GM12878 (cell line): Measurements from ENCODE around the gene OGFR. TPM values are rescaled to one million over a fixed set of nuclear protein-coding genes. Genes with fewer than 3 reads are reported as not detected.

Experiments used
- ATF2 ChIP-seq: IDR thresholded peaks from 2 replicates; pipeline ENCODE4 v1.6.1; 2012; ENCODE audit warnings: low read length, inconsistent platforms
- BRCA1 ChIP-seq: IDR thresholded peaks from 2 replicates; pipeline ENCODE4 v1.6.1; 2011; ENCODE audit warnings: low read depth, low read length, improper control_type of control experiment
- E2F4 ChIP-seq: IDR thresholded peaks from 2 replicates; pipeline ENCODE4 v1.6.1; 2012; ENCODE audit warnings: low read depth, low read length, improper control_type of control experiment
- IKZF1 ChIP-seq: fragments of 450-650 bp; conservative IDR thresholded peaks from 2 replicates; pipeline ENCODE4 v1.6.1; 2017; ENCODE audit warnings: antibody characterized with exemption, mild to moderate bottlenecking
- KLF5 ChIP-seq: fragments of 450-650 bp; IDR thresholded peaks from 2 replicates; pipeline ENCODE4 v1.6.1; 2014; ENCODE audit warnings: mild to moderate bottlenecking; ENCODE audit not compliant: partially characterized antibody
- MTA3 ChIP-seq: IDR thresholded peaks from 2 replicates; pipeline ENCODE4 v1.6.1; 2012; ENCODE audit warnings: low read length, inconsistent platforms, borderline replicate concordance
- MXI1 ChIP-seq: fragments of 150-350 bp; IDR thresholded peaks from 2 replicates; pipeline ENCODE4 v1.6.1; 2011; ENCODE audit warnings: low read depth, mild to moderate bottlenecking, inconsistent platforms, low read length, improper control_type of control experiment
- NFXL1 ChIP-seq: fragments of 450-650 bp; IDR thresholded peaks from 2 replicates; pipeline ENCODE4 v1.6.1; 2017; ENCODE audit warnings: antibody characterized with exemption, mild to moderate bottlenecking, borderline replicate concordance
- NR2C1 ChIP-seq: fragments of 450-650 bp; IDR thresholded peaks from 2 replicates; pipeline ENCODE4 v1.6.1; 2017; ENCODE audit warnings: antibody characterized with exemption, mild to moderate bottlenecking, moderate library complexity
- NR2F1 ChIP-seq: fragments of 450-650 bp; conservative IDR thresholded peaks from 2 replicates; pipeline ENCODE4 v1.6.1; 2017; ENCODE audit warnings: mild to moderate bottlenecking
- RELA ChIP-seq: fragments of 450-650 bp; IDR thresholded peaks from 2 replicates; pipeline ENCODE4 v1.8.0; 2014; ENCODE audit warnings: borderline replicate concordance; ENCODE audit not compliant: partially characterized antibody
- SKIL ChIP-seq: fragments of 450-650 bp; IDR thresholded peaks from 2 replicates; pipeline ENCODE4 v1.6.1; 2017; ENCODE audit warnings: mild to moderate bottlenecking, low read depth, inconsistent platforms; ENCODE audit not compliant: poor library complexity, severe bottlenecking
- SMAD1 ChIP-seq: fragments of 450-650 bp; IDR thresholded peaks from 2 replicates; pipeline ENCODE4 v1.6.1; 2018; ENCODE audit warnings: mild to moderate bottlenecking, low read depth; ENCODE audit not compliant: partially characterized antibody
- SMARCA5 ChIP-seq: fragments of 450-650 bp; IDR thresholded peaks from 2 replicates; pipeline ENCODE4 v1.6.1; 2017; ENCODE audit warnings: mild to moderate bottlenecking
- SRF ChIP-seq, 2 experiments: IDR thresholded peaks; 2 replicates each; pipeline ENCODE4 v1.6.1; 2011; ENCODE audit warnings: low read depth in 2 of 2, low read length in 2 of 2, mild to moderate bottlenecking in 1 of 2, moderate library complexity in 1 of 2
- TARDBP ChIP-seq: IDR thresholded peaks from 2 replicates; pipeline ENCODE4 v1.6.1; 2016; ENCODE audit warnings: borderline replicate concordance
- ZBTB33 ChIP-seq: fragments of 450-650 bp; IDR thresholded peaks from 2 replicates; pipeline ENCODE4 v1.6.1; 2017; ENCODE audit warnings: mild to moderate bottlenecking
- ZNF687 ChIP-seq: fragments of 450-650 bp; IDR thresholded peaks from 2 replicates; pipeline ENCODE4 v1.6.1; 2017; ENCODE audit warnings: mild to moderate bottlenecking, moderate library complexity
- polyA plus RNA-seq, 11 experiments: library from polyadenylated mRNA; depleted of rRNA in 4 of 11; unstranded in 6 of 11; stranded (reverse) in 5 of 11; fragments of >200 nt; fragmentation: Nextera tagmentation in 4 of 11; fragmentation: Illumina TruSeq in 1 of 11; extraction: Ambion mirVana in 4 of 11; extraction: Trizol in 1 of 11; gene quantifications; 1 replicate in 1 of 11; 2 replicates in 10 of 11; pipeline versions ENCODE4 v1.2.1 to v1.2.3, GENCODE V29; 2011 to 2016; ENCODE audit warnings: inconsistent platforms in 2 of 11, missing spikeins in 2 of 11, low read depth in 1 of 11
- total RNA-seq, 4 experiments: library from RNA; depleted of rRNA in 3 of 4; stranded (reverse); fragments of >200 nt in 3 of 4; fragmentation: Illumina TruSeq in 1 of 4; extraction: Trizol in 1 of 4; gene quantifications; 2 replicates each; pipeline versions ENCODE4 v1.2.1 to v1.2.3, GENCODE V29; 2013 to 2021
- TF ChIP-seq, protein P1 (sequence below): fragments of 450-650 bp; IDR thresholded peaks from 2 replicates; pipeline ENCODE4 v1.6.1; 2016; ENCODE audit warnings: mild to moderate bottlenecking

Gene OGFR
- total and polyA plus RNA-seq, 10 of the 15 experiments (the other 5 are each of a cell fraction or from before 2014, with no cell fraction given) = 0.72 to 62.1 (median 27.3) TPM

DNA sequence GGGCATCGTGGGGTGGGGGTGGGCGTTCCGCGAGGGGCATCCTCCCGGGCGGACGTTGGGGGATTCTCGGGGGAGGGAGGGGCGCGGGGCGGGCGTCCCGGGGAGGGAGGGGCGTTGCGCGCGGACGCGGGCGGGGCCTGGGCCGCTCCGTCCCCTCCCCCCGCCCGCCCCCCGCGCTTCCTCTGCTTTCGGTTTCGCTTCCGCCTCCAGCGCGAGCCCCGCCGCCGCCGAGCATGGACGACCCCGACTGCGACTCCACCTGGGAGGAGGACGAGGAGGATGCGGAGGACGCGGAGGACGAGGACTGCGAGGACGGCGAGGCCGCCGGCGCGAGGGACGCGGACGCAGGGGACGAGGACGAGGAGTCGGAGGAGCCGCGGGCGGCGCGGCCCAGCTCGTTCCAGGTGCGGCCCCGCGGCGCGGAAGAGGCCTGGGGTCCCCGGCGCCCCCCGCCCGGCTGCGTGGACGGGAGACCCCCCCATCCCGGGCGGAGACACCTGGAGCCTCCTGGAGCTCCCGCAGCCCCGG is at the start of gene OGFR (continued):
- TF ChIP-seq ZBTB33 (no peak), SMARCA5 (no peak), SRF (IDR thresholded peaks at IDR 0.05; ENCODE audit: low read depth in 2 of 2, low read length in 2 of 2) (no peak), E2F4 (no peak), MTA3 (no peak), KLF5 (no peak), SKIL (no peak), TARDBP (no peak), SMAD1 (no peak), ZNF687 (no peak), IKZF1 (peak; percentile 74), ATF2 (no peak), NR2C1 (no peak), NR2F1 (peak; percentile 24; the same call in 1 of the 2 replicates), NFXL1 (peak; percentile 85; the same call in 1 of the 2 replicates), MXI1 (peak; percentile 42; the same call in 1 of the 2 replicates), BRCA1 (no peak), RELA (no peak)
- TF ChIP-seq, protein P1, sequence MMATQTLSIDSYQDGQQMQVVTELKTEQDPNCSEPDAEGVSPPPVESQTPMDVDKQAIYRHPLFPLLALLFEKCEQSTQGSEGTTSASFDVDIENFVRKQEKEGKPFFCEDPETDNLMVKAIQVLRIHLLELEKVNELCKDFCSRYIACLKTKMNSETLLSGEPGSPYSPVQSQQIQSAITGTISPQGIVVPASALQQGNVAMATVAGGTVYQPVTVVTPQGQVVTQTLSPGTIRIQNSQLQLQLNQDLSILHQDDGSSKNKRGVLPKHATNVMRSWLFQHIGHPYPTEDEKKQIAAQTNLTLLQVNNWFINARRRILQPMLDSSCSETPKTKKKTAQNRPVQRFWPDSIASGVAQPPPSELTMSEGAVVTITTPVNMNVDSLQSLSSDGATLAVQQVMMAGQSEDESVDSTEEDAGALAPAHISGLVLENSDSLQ = no peak
